ENCODE results near the gene GSTM3.

DNA sequence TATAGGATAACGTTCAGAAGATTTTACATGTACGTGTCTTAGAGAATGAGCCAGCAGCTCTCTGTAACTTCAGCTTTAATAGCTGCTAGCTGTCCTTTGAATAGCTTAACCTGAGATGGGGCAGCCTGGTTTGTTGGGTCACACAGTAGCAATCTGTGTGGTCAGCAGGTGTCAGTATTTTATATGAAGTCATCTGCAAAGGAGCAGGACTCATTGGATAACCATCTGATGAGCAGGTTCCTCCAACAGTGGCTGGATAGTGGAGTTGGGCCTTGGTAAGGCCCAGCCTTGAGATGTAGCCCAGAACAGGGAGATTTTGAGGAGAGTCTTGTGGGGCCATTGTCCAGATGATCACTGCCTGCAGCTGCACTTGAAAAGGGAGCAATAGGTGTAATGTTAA lies 22.3 kb downstream of the GSTM3 start:
- TF ChIP-seq, protein P1, sequence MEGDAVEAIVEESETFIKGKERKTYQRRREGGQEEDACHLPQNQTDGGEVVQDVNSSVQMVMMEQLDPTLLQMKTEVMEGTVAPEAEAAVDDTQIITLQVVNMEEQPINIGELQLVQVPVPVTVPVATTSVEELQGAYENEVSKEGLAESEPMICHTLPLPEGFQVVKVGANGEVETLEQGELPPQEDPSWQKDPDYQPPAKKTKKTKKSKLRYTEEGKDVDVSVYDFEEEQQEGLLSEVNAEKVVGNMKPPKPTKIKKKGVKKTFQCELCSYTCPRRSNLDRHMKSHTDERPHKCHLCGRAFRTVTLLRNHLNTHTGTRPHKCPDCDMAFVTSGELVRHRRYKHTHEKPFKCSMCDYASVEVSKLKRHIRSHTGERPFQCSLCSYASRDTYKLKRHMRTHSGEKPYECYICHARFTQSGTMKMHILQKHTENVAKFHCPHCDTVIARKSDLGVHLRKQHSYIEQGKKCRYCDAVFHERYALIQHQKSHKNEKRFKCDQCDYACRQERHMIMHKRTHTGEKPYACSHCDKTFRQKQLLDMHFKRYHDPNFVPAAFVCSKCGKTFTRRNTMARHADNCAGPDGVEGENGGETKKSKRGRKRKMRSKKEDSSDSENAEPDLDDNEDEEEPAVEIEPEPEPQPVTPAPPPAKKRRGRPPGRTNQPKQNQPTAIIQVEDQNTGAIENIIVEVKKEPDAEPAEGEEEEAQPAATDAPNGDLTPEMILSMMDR (conservative IDR thresholded peaks at IDR 0.05): peak; percentile 25; the same call in 1 of the 2 replicates
- no peak for TF ChIP-seq EZH2 (IDR thresholded peaks at IDR 0.05; ENCODE audit: low read depth)

Measured in PC-9 (cell line).